ENCODE measurements around the gene RFX7. TPM values are rescaled to one million over a fixed set of nuclear protein-coding genes. Genes with fewer than 3 reads are reported as not detected.

Gene RFX7
- total and polyA plus RNA-seq, 2 of the 4 experiments (the other 2 are of a cell fraction): 4.1 to 10.6 TPM

DNA sequence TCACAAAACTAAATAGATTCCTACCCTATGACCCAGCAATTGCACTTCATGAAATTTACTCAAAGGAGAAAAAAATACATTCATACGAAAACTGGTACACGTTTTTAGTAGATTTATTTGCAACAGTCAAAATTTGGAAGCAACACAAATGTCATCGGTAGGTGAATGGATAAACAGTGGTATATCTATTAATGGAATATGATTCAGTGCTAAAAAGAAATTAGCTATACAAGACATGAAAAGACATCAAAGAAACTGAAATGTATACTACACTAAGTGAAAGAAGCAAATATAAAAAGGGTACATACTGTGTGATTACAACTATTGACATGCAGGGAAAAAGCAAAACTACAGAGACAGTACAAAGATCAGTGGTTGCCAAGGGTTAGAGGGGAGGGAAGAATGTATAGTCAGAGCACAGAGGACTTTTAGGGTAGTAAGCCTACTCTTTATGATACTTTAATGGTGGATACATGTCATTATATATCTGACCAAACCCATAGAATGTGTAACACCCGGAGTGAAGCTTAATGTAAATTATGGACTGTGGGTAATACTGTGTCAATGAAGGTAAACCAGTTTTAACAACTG, 31.6 kb downstream of the RFX7 start:
- peaks cover 7% of the 10 kb centered on the region for H3K4me1 ChIP-seq (ENCODE audit: control insufficient read depth, insufficient read depth, low read length)
- H3K9me3 ChIP-seq (ENCODE audit: control insufficient read depth, insufficient read depth, low read length): 0 out of 2 replicates have a peak, but pooled peaks cover 2% of the 10 kb centered on the region
- dilution Hi-C loops (cut with HindIII; ENCODE audit: low sequenced_read_pairs, unreplicated experiment) (no loop called here), intact Hi-C loops (cut with micrococcal nuclease) (no loop called here), in situ Hi-C loops (cut with MboI; ENCODE audit: low sequenced_read_pairs) (no loop called here)
- ChIA-PET POLR2A (ENCODE audit: unreplicated experiment) (no interaction called here), CTCF (interaction anchor here (0.6 to 0.8 kb wide), 2 partner anchors 11 to 20 kb away, joined by 3 to 4 read pairs; no protein-coding TSS in a partner anchor)
- peaks cover 5% of the 10 kb centered on the region for H3K9me1 ChIP-seq (ENCODE audit: insufficient read depth, low read length)
- no TSS peak for BruUV-seq (replicated peaks)
- no peak overlapping the region for H3K14ac ChIP-seq (replicated peaks; ENCODE audit: low read depth, low read length)
- no peak for DNase-seq
- no peak overlapping the region for H2BK120ac ChIP-seq (ENCODE audit: low read depth, low read length)
- H3K23ac ChIP-seq (ENCODE audit: low read depth, low read length): no peak overlapping the region
- TF ChIP-seq ELK1 (IDR thresholded peaks at IDR 0.05; ENCODE audit: borderline replicate concordance, low read depth, low read length): no peak
- TF ChIP-seq MAFK (IDR thresholded peaks at IDR 0.05; ENCODE audit: low read depth, low read length): no peak
- no peak for TF ChIP-seq BHLHE40 (IDR thresholded peaks at IDR 0.05; ENCODE audit: low read depth, low read length)
- no peak for TF ChIP-seq RFX5 (IDR thresholded peaks at IDR 0.05; ENCODE audit: low read depth, low read length)
- TF ChIP-seq SMC3 (IDR thresholded peaks at IDR 0.05; ENCODE audit: low read depth, low read length): no peak
- TF ChIP-seq RAD21 (IDR thresholded peaks at IDR 0.05; ENCODE audit: low read length): no peak
- TF ChIP-seq MXI1 (IDR thresholded peaks at IDR 0.05; ENCODE audit: borderline replicate concordance, low read depth, low read length): no peak
- no peak for TF ChIP-seq POLR2A (IDR thresholded peaks at IDR 0.05; ENCODE audit: low read depth, low read length)
- no peak for TF ChIP-seq NFE2L2 (IDR thresholded peaks at IDR 0.05; ENCODE audit: low read depth, low read length)
- no peak for TF ChIP-seq CTCF (conservative IDR thresholded peaks at IDR 0.05; ENCODE audit: low read depth, low read length)
- no peak for TF ChIP-seq CEBPB (IDR thresholded peaks at IDR 0.05; ENCODE audit: low read depth, low read length)
- no peak for TF ChIP-seq CHD1 (IDR thresholded peaks at IDR 0.05; ENCODE audit: low read depth, low read length)
- TF ChIP-seq RCOR1 (IDR thresholded peaks at IDR 0.05; ENCODE audit: insufficient replicate concordance, low read length): no peak
- H2BK5ac ChIP-seq (ENCODE audit: low read depth, low read length, poor library complexity, severe bottlenecking): no peak overlapping the region
- peaks cover 31% of the 10 kb centered on the region for H4K20me1 ChIP-seq (ENCODE audit: insufficient read depth, low read length)
- H2AFZ ChIP-seq (replicated peaks; ENCODE audit: low read length, poor library complexity): no peak overlapping the region
- no peak overlapping the region for H3K4me2 ChIP-seq (ENCODE audit: low read depth, low read length)
- no peak overlapping the region for H2BK15ac ChIP-seq (ENCODE audit: low read depth, low read length)
- no peak overlapping the region for H3K4ac ChIP-seq (ENCODE audit: low read depth, low read length)
- H3K79me1 ChIP-seq (ENCODE audit: low read depth in 1 of 2, low read length in 2 of 2): peaks cover 14 to 42% of the 10 kb centered on the region in 2 experiments
- no peak overlapping the region for H4K8ac ChIP-seq (ENCODE audit: low read depth in 2 of 2, low read length in 2 of 2)
- H2AK9ac ChIP-seq (replicated peaks; ENCODE audit: low read depth, low read length, poor library complexity): no peak overlapping the region
- no peak overlapping the region for H3K9ac ChIP-seq (ENCODE audit: low read depth, low read length)
- ATAC-seq (ENCODE audit: low read depth): no peak
- no peak overlapping the region for H4K5ac ChIP-seq (ENCODE audit: low read depth, low read length)
- no peaks in the 10 kb centered on the region for H3K36me3 ChIP-seq (ENCODE audit: control insufficient read depth, insufficient read depth, low read length)
- H3K4me3 ChIP-seq (ENCODE audit: insufficient read depth, low read depth, low read length): no peak overlapping the region
- no peak overlapping the region for H2BK20ac ChIP-seq (ENCODE audit: low read depth, low read length)
- no peak overlapping the region for H3K18ac ChIP-seq (ENCODE audit: low read depth, low read length)
- H3K27ac ChIP-seq (ENCODE audit: insufficient read depth, low read length): no peak overlapping the region
- H4K91ac ChIP-seq (ENCODE audit: insufficient read depth, low read depth, low read length): no peak overlapping the region
- H3K27me3 ChIP-seq (ENCODE audit: control insufficient read depth, insufficient read depth, low read length): no peaks in the 10 kb centered on the region
- no CpG with 5 or more reads among the region's 4 CpGs for WGBS, 2 experiments (ENCODE audit: extremely low coverage in 2 of 2, insufficient read length in 1 of 2)
- H2AK5ac ChIP-seq (ENCODE audit: low read depth, low read length): no peak overlapping the region
- no peak overlapping the region for H3K56ac ChIP-seq (ENCODE audit: extremely low read depth, insufficient read depth, low read length)
